T-helper 17 cell (primary cell): ENCODE data around the gene MAGEB1. TPM values are rescaled to one million over a fixed set of nuclear protein-coding genes. Genes with fewer than 3 reads are reported as not detected.

ENCODE experiments used
- ATAC-seq: fragments of 150-1000 bp; cut with Tn5 transposase; 2 replicates; pipeline ENCODE4 v1.10.0; 2021; ENCODE audit warnings: mild to moderate bottlenecking, moderate library complexity
- DNase-seq, 3 donors: peaks; one replicate each; pipeline versions ENCODE4 v3.0.0 to v3.0.0-alpha.2; 2020 to 2021
- H3K9me3 ChIP-seq: one replicate; pipeline ENCODE4 v1.7.0; 2013; ENCODE audit warnings: low read length, mild to moderate bottlenecking; ENCODE audit not compliant: control insufficient read depth, poor library complexity, severe bottlenecking
- H3K27ac Mint-ChIP-seq: one replicate; pipeline ENCODE4 v1.8.0; 2022; ENCODE audit warnings: mild to moderate bottlenecking, moderate library complexity, mixed read lengths
- H3K27me3 Mint-ChIP-seq: one replicate; pipeline ENCODE4 v1.8.0; 2022; ENCODE audit warnings: mixed read lengths
- H3K36me3 Mint-ChIP-seq: one replicate; pipeline ENCODE4 v1.8.0; 2022; ENCODE audit warnings: low read depth, mixed read lengths
- H3K4me1 Mint-ChIP-seq: one replicate; pipeline ENCODE4 v1.8.0; 2022; ENCODE audit warnings: mild to moderate bottlenecking, mixed read lengths
- H3K4me3 Mint-ChIP-seq: one replicate; pipeline ENCODE4 v1.8.0; 2022; ENCODE audit warnings: mild to moderate bottlenecking, moderate library complexity, mixed read lengths
- total RNA-seq, 4 donors: library from RNA in 2 of 4; stranded (reverse) in 2 of 4; gene quantifications; one replicate each; pipeline ENCODE4 v1.2.3 and lab custom pipeline; 2022 to 2026

Gene MAGEB1
- total RNA-seq, 2 donors from 2014 or later: not detected

DNA sequence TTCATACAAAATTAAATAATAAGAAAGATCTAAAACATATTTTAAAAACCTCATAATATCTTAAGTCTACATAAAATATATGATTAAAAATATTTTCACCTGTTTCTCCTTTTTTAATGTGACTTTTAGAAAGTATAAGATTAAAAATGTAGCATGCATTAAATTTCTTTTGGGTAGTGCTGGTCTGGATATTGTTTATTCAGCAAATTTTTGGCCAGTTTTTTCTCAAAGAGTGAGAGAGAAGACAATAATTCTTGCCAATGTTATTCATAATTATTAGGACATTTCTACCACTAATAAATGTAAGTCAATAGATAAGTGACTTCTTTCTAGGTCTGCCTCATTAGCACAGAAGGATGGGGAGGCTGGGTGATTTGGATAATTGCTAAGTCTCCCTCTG lies 14.1 kb downstream of the MAGEB1 start:
- no peak for ATAC-seq
- Mint-ChIP-seq H3K4me1 (no peaks in the 10 kb centered on the region), H3K36me3 (no peaks in the 10 kb centered on the region), H3K4me3 (no peak overlapping the region), H3K27me3 (no peaks in the 10 kb centered on the region), H3K27ac (no peak overlapping the region)
- DNase-seq: no peak
- H3K9me3 ChIP-seq: no peaks in the 10 kb centered on the region

DNA sequence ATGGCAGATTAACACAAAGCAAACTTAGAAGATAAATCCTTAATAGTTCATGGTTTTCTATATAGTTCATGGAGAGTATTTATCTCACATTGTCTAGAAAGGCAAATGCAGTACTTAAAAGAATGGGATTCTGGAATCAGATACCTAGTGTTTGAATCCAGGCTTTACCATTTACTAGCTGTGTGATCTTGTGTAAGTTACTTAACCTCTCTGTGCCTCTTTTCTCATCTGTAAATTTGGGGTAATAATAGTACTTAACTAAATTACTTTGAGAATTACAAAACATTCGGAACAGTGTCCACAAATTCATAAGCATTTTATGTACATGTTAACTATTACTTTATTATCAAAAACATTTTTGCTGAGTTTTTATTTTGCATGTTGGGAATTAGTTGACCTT lies 15.8 kb downstream of the MAGEB1 start:
- DNase-seq (no peak), ATAC-seq (no peak)
- H3K9me3 ChIP-seq: no peaks in the 10 kb centered on the region
- H3K4me1 Mint-ChIP-seq: no peaks in the 10 kb centered on the region
- H3K27me3 Mint-ChIP-seq: no peaks in the 10 kb centered on the region
- no peaks in the 10 kb centered on the region for H3K36me3 Mint-ChIP-seq
- no peak overlapping the region for H3K4me3 Mint-ChIP-seq
- H3K27ac Mint-ChIP-seq: no peak overlapping the region

DNA sequence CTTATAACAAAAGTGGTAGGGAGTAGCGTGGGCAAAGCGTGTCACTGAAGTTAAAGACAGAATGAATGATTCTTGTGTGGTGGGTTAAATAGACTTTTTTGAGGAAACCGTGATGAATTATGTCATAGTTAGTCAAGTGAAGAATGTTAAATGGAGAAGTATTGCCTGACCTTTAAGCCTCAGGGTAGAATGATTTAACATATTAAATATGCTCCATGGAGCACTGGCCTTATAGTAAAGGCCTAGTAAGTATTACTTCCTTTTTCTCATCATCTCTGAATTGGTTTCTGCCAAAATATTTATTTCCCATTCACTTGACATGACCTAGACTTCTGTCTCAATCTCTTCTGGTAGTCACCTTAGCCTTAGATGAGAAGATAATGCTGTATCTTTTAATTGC lies 23.7 kb downstream of the MAGEB1 start:
- Mint-ChIP-seq H3K4me1 (peaks cover 2% of the 10 kb centered on the region), H3K27ac (no peak overlapping the region), H3K36me3 (no peaks in the 10 kb centered on the region), H3K4me3 (no peak overlapping the region), H3K27me3 (no peaks in the 10 kb centered on the region)
- no peak for DNase-seq
- no peak for ATAC-seq
- no peaks in the 10 kb centered on the region for H3K9me3 ChIP-seq

DNA sequence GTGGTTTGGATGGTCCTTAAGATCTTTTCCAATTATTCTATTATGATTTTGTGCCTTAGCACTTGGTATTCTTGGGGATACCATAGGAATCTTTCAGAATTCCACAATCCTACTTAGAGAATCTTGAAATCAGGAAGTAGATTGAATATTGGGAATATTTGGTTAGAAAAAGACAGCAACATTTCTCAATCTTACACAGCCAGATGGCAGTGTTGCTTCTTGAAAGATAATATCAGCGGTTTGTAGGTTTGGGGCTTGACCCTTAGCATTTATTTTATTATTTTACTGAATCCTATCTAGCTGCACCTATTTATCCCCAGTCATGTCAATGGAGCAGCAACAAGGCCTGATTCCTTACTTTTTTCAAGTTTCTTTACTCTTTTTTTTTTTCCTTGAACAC lies 28.6 kb downstream of the MAGEB1 start:
- ATAC-seq (no peak), DNase-seq (no peak)
- H3K4me3 Mint-ChIP-seq: no peak overlapping the region
- peaks cover 2% of the 10 kb centered on the region for H3K4me1 Mint-ChIP-seq
- H3K36me3 Mint-ChIP-seq: no peaks in the 10 kb centered on the region
- no peak overlapping the region for H3K27ac Mint-ChIP-seq
- H3K27me3 Mint-ChIP-seq: no peaks in the 10 kb centered on the region
- no peaks in the 10 kb centered on the region for H3K9me3 ChIP-seq

DNA sequence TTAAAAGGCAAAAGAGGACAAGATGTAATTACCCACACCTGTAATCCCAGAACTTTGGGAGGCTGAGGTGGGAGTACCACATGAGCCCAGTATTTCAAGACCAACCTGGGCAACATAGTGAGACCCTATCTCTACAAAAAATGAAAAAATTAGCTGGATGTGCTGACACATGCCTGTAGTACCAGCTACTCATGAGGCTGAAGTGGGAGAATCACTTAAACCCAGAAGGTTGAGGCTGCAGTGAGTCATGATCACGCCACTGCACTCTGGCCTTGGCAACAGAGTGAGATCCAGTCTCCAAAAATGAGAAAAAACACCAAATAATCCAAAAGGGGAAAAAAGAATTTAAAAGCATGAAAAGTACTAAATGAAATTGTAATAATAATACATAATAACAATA lies 31.4 kb downstream of the MAGEB1 start:
- no peaks in the 10 kb centered on the region for H3K9me3 ChIP-seq
- DNase-seq (no peak), ATAC-seq (no peak)
- Mint-ChIP-seq H3K4me1 (peaks cover 2% of the 10 kb centered on the region), H3K4me3 (no peak overlapping the region), H3K27ac (no peak overlapping the region), H3K27me3 (no peaks in the 10 kb centered on the region), H3K36me3 (no peaks in the 10 kb centered on the region)

DNA sequence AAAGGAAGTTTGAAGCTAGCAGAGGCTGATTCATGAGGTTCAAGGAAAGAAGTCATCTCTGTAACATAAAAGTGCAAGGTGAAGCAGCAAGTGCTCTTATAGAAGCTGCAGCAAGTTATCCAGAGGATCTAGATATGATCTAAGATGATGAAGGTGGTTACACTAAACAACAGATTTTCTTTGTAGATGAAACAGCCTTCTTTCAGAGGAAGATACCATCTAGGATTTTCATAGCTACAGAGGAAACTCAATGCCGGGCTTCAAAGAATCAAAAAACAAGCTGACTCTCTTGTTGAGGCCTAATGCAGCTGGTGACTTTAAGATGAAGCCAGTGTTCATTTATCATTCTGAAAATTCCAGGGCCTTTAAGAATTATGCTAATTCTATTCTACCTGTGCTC lies 33.5 kb downstream of the MAGEB1 start:
- no peak overlapping the region for H3K4me3 Mint-ChIP-seq
- H3K36me3 Mint-ChIP-seq: no peaks in the 10 kb centered on the region
- DNase-seq (no peak), ATAC-seq (no peak)
- H3K27ac Mint-ChIP-seq: no peak overlapping the region
- H3K9me3 ChIP-seq: no peaks in the 10 kb centered on the region
- H3K27me3 Mint-ChIP-seq: no peaks in the 10 kb centered on the region
- no peaks in the 10 kb centered on the region for H3K4me1 Mint-ChIP-seq

DNA sequence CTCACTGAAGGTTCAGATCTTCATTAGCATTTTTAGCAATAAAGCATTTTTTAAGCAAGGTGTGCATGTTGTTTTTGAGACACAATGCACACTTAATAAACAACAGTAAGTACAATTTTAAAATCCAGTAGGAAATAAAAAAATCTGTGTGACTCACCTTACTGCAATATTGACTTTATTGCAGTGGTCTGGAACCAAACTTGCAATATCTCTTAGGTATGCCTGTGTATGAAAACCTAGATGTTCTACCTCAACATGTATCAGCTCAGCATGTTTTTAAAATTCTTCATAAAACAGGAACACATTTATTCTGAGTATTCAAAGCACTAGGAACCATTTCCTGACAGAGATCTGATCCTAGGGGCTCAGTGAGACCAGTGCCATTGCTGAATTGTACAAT lies 35.6 kb downstream of the MAGEB1 start:
- Mint-ChIP-seq H3K27ac (no peak overlapping the region), H3K36me3 (no peaks in the 10 kb centered on the region)
- no peak for ATAC-seq

DNA sequence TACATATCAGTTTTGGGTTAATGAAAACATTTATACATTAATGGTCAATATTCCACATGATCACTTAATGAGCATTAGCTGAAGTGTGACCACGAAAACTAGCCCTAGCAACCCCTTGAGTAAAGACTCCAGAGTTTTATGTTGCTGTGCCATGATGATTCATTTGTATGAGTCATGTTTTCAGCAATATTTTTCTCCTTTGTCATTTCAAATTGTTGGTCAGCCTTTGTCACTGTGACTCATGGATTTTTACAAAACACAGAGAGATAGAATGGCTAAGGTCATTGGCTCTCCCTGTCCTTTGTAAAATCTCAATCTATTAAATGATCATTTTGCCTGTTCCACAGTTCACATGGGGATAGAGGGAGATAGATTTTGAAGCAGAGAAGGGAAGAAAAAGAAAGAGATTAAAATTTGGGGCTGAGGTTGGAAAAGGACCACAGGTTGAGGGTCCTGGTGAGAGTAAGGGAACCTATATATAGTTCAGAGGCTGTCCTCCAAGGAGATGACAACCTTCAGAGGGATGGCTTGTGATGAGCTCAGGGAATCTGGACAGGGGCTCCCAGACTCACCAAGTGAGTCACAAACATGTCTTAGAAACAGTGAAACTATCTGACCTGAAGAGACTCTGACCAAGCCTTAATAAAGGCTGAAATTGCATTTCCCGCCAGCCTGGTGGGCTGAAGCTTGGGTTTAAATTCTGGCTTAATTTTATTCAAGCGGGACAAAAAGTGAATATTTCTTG lies 36.7 kb downstream of the MAGEB1 start:
- Mint-ChIP-seq H3K36me3 (no peaks in the 10 kb centered on the region), H3K27ac (no peak overlapping the region), H3K4me3 (no peak overlapping the region), H3K27me3 (no peaks in the 10 kb centered on the region), H3K4me1 (no peaks in the 10 kb centered on the region)
- no peak for ATAC-seq
- DNase-seq: no peak
- no peaks in the 10 kb centered on the region for H3K9me3 ChIP-seq

More for the DNA sequence above, 35.6 kb downstream of the MAGEB1 start:
- DNase-seq: no peak
- Mint-ChIP-seq H3K4me3 (no peak overlapping the region), H3K4me1 (no peaks in the 10 kb centered on the region), H3K27me3 (no peaks in the 10 kb centered on the region)
- no peaks in the 10 kb centered on the region for H3K9me3 ChIP-seq

DNA sequence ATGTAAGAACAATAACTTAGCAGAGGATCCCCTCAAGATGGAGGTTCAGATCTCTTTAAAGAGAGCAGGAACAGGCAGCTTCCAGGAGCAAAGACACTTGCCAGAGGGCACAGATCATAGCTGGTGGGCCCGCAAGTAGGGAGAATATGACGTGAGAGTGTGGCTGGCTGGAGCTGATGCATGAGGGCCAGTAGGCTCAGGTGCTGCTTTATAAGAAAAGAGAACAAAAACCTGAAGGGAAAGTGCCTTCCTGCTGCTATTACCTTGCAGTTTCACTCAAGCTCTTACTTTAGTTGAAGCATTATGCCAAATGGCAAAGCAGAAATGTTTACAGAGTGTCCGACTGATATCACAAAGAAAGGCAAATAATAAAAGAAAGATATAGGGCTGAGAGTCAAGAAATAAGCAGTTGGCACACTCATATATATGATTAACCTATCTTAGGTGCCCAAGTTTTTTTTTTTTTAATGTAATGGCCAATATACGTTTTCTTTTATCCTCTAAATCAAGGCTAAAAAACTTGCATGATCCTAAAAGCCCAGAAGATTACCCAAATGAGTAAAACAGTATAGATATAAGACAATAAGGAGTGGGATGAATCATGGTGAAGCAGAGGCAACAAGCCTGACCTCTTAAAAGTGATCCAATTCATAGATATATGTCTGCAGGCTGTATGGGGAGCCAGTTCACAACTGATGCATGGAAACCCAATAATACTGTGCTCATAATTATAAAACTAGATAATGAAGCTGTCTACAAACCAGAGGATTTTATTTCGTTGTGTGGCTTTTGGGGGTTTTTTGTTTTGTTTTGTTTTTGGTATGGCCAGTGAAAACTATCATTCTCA lies 49.7 kb downstream of the MAGEB1 start:
- Mint-ChIP-seq H3K4me3 (no peak overlapping the region), H3K27me3 (no peaks in the 10 kb centered on the region), H3K4me1 (no peaks in the 10 kb centered on the region), H3K36me3 (no peaks in the 10 kb centered on the region), H3K27ac (no peak overlapping the region)
- ATAC-seq (no peak), DNase-seq (no peak)
- H3K9me3 ChIP-seq: no peaks in the 10 kb centered on the region

DNA sequence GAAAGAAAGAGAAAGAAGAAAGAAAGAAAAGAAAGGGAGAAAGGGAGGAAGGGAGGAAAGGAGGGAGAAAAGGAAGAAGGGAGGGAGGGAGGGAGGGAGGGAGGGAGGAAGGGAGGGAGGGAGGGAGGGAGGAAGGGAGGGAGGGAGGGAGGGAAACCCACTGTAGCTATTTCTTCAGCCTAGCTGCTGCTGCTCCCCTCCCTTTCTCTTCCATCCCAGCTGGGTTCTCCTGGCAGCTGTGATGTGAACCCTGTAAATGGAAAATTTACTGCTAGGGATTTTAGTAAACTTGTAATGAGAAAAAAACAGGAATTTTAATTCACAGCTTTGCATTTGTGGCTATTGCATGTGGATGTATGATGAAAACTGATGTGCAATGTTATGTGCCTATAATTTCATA lies 54.3 kb downstream of the MAGEB1 start:
- Mint-ChIP-seq H3K27me3 (no peaks in the 10 kb centered on the region), H3K27ac (no peak overlapping the region), H3K4me3 (no peak overlapping the region), H3K4me1 (no peaks in the 10 kb centered on the region), H3K36me3 (no peaks in the 10 kb centered on the region)
- ATAC-seq: no peak
- DNase-seq: no peak
- H3K9me3 ChIP-seq: no peaks in the 10 kb centered on the region

Other genes with a start within 250 kb of the MAGEB1 start
- not detected for gene MAGEB2, start 31.6 kb upstream of the MAGEB1 start, total RNA-seq
- not detected for gene MAGEB3, start 16.5 kb upstream of the MAGEB1 start, total RNA-seq
- not detected for gene MAGEB4, start 5.1 kb upstream of the MAGEB1 start, total RNA-seq
- gene NR0B1, start 62.2 kb downstream of the MAGEB1 start, total RNA-seq: not detected